WTC11 (cell line): Measurements from ENCODE around the gene CXorf65. TPM values are rescaled to one million over a fixed set of nuclear protein-coding genes. Genes with fewer than 3 reads are reported as not detected.

Experiments
- ATAC-seq: fragments of 200-7000 bp; cut with Tn5 transposase; 2 replicates; pipeline ENCODE4 v1.10.0; 2021; ENCODE audit warnings: mild to moderate bottlenecking, moderate library complexity
- CTCF ChIA-PET: fragments of 300-600 bp; sonication (Branson Sonifier 250); formaldehyde crosslinking; loops from one replicate; lab custom pipeline; 2021; ENCODE audit warnings: antibody characterized with exemption; lab: Charles Lee
- POLR2A ChIA-PET: fragments of 350-600 bp; sonication (Branson Sonifier 250); formaldehyde crosslinking; loops from one replicate; lab custom pipeline; 2021; ENCODE audit warnings: antibody characterized with exemption; lab: Charles Lee
- DNase-seq: peaks from one replicate; pipeline ENCODE4 v3.0.0; 2021; ENCODE audit warnings: low spot score
- H3K27ac Mint-ChIP-seq: 2 replicates; pipeline ENCODE4 v1.8.0; 2021; ENCODE audit warnings: mixed read lengths
- H3K27me3 Mint-ChIP-seq: 2 replicates; pipeline ENCODE4 v1.8.0; 2021; ENCODE audit warnings: low read depth, mild to moderate bottlenecking, moderate library complexity, mixed read lengths
- H3K36me3 Mint-ChIP-seq: 2 replicates; pipeline ENCODE4 v1.8.0; 2021; ENCODE audit warnings: mixed read lengths
- H3K4me1 Mint-ChIP-seq: 2 replicates; pipeline ENCODE4 v1.8.0; 2022; ENCODE audit warnings: mixed read lengths
- H3K4me3 Mint-ChIP-seq: 2 replicates; pipeline ENCODE4 v1.8.0; 2021; ENCODE audit warnings: mild to moderate bottlenecking, moderate library complexity, mixed read lengths
- H3K9me3 Mint-ChIP-seq: 2 replicates; pipeline ENCODE4 v1.8.0; 2021; ENCODE audit warnings: mixed read lengths
- CDX4 ChIP-seq: fragments of 250-450 bp; sonication (Bioruptor Pico); IDR thresholded peaks from 2 replicates; pipeline ENCODE4 v1.9.0; 2021; ENCODE audit warnings: moderate library complexity, mild to moderate bottlenecking, inconsistent platforms, borderline replicate concordance
- E2F1 ChIP-seq: sonication (generic); formaldehyde crosslinking; IDR thresholded peaks from 2 replicates; pipeline ENCODE4 v1.8.0; 2022; ENCODE audit warnings: mild to moderate bottlenecking, missing genetic modification reagents
- ELF4 ChIP-seq: sonication (generic); formaldehyde crosslinking; IDR thresholded peaks from 2 replicates; pipeline ENCODE4 v1.8.1; 2022; ENCODE audit warnings: low read depth, mild to moderate bottlenecking, moderate library complexity, missing genetic modification reagents
- GABPB1 ChIP-seq: sonication (generic); formaldehyde crosslinking; IDR thresholded peaks from 2 replicates; pipeline ENCODE4 v1.8.1; 2023; ENCODE audit warnings: mild to moderate bottlenecking, missing genetic modification reagents
- JAZF1 ChIP-seq: fragments of 250-450 bp; sonication (Bioruptor Pico); IDR thresholded peaks from 2 replicates; pipeline ENCODE4 v1.9.0; 2021; ENCODE audit warnings: moderate library complexity, mild to moderate bottlenecking, inconsistent platforms
- KAT7 ChIP-seq: sonication (generic); formaldehyde crosslinking; IDR thresholded peaks from 2 replicates; pipeline ENCODE4 v1.8.1; 2023; ENCODE audit warnings: missing genetic modification reagents, mild to moderate bottlenecking, borderline replicate concordance
- MXD4 ChIP-seq: fragments of 250-450 bp; sonication (Bioruptor Pico); IDR thresholded peaks from 2 replicates; pipeline ENCODE4 v1.8.0; 2021; ENCODE audit warnings: mild to moderate bottlenecking, moderate library complexity, borderline replicate concordance
- MYBL2 ChIP-seq: sonication (generic); formaldehyde crosslinking; IDR thresholded peaks from 2 replicates; pipeline ENCODE4 v1.8.1; 2023; ENCODE audit warnings: mild to moderate bottlenecking, moderate library complexity, missing genetic modification reagents
- PRRX2 ChIP-seq: fragments of 250-450 bp; sonication (Bioruptor Pico); IDR thresholded peaks from 2 replicates; pipeline ENCODE4 v1.8.0; 2021; ENCODE audit warnings: mild to moderate bottlenecking
- SMAD4 ChIP-seq: sonication (generic); formaldehyde crosslinking; IDR thresholded peaks from 2 replicates; pipeline ENCODE4 v1.8.0; 2022; ENCODE audit warnings: mild to moderate bottlenecking, missing genetic modification reagents
- SOX15 ChIP-seq: fragments of 250-450 bp; sonication (Bioruptor Pico); IDR thresholded peaks from 2 replicates; pipeline ENCODE4 v1.9.0; 2021; ENCODE audit warnings: mild to moderate bottlenecking
- TEAD1 ChIP-seq: sonication (generic); formaldehyde crosslinking; IDR thresholded peaks from 2 replicates; pipeline ENCODE4 v1.8.0; 2022; ENCODE audit warnings: mild to moderate bottlenecking, missing genetic modification reagents
- ZNF232 ChIP-seq: sonication (generic); formaldehyde crosslinking; IDR thresholded peaks from 2 replicates; pipeline ENCODE4 v1.8.0; 2022; ENCODE audit warnings: mild to moderate bottlenecking, missing genetic modification reagents
- ZNF317 ChIP-seq: sonication (generic); formaldehyde crosslinking; IDR thresholded peaks from 2 replicates; pipeline ENCODE4 v1.8.1; 2023; ENCODE audit warnings: low read depth, mild to moderate bottlenecking, moderate library complexity, missing genetic modification reagents, borderline replicate concordance
- ZNF416 ChIP-seq: fragments of 250-450 bp; sonication (Bioruptor Pico); IDR thresholded peaks from 2 replicates; pipeline ENCODE4 v1.9.0; 2021; ENCODE audit warnings: mild to moderate bottlenecking, inconsistent platforms
- ZNF423 ChIP-seq: fragments of 250-450 bp; sonication (Bioruptor Pico); IDR thresholded peaks from 2 replicates; pipeline ENCODE4 v2.1.2; 2022; ENCODE audit warnings: mild to moderate bottlenecking, moderate library complexity
- ZNF671 ChIP-seq: fragments of 250-450 bp; sonication (Bioruptor Pico); IDR thresholded peaks from 2 replicates; pipeline ENCODE4 v1.8.0; 2021; ENCODE audit warnings: mild to moderate bottlenecking
- total RNA-seq: library from RNA; stranded (reverse); gene quantifications from 3 replicates; pipeline ENCODE4 v1.2.3, GENCODE V29; 2021
- TF ChIP-seq, protein P1 (sequence below): sonication (generic); formaldehyde crosslinking; conservative IDR thresholded peaks from 2 replicates; pipeline ENCODE4 v1.8.1; 2023; ENCODE audit warnings: mild to moderate bottlenecking, low read depth, missing genetic modification reagents, moderate library complexity
- TF ChIP-seq, protein P2 (sequence below): sonication (generic); formaldehyde crosslinking; IDR thresholded peaks from 2 replicates; pipeline ENCODE4 v1.8.1; 2022; ENCODE audit warnings: mild to moderate bottlenecking, missing genetic modification reagents, moderate library complexity, borderline replicate concordance
- TF ChIP-seq, protein P3 (sequence below): sonication (generic); formaldehyde crosslinking; IDR thresholded peaks from 2 replicates; pipeline ENCODE4 v1.8.1; 2022; ENCODE audit warnings: low read depth, missing genetic modification reagents, borderline replicate concordance
- TF ChIP-seq, protein P4 (sequence below): sonication (generic); formaldehyde crosslinking; IDR thresholded peaks from 2 replicates; pipeline ENCODE4 v1.8.1; 2023; ENCODE audit warnings: mild to moderate bottlenecking, missing genetic modification reagents, borderline replicate concordance

Gene CXorf65
- total RNA-seq, 1 experiment from 2014 or later, result not detected

DNA sequence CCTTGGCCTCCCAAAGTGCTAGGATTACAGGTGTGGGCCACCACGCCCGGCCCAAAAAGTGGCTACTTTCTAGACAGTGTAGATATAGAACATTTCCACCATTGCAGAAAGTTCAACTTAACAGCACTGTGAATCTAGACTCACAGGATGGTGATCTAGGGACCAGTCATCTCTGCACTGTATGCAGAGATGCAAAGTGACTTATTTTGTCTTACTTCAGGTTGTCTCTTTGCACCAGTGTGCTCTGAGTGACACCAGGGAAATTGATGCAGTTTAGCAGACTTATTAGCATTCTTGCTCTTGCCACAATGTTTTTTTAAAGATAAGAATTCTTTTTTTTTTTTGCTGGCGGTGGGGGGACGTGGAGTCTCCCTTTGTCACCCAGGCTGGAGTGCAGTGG is 23.7 kb downstream of the CXorf65 start:
- Mint-ChIP-seq H3K4me1 (peaks cover 3% of the 10 kb centered on the region; the same call in 1 of the 2 replicates), H3K9me3 (no peaks in the 10 kb centered on the region), H3K27ac (no peak overlapping the region), H3K4me3 (no peak overlapping the region), H3K27me3 (no peaks in the 10 kb centered on the region; the same call in 1 of the 2 replicates), H3K36me3 (no peaks in the 10 kb centered on the region)
- TF ChIP-seq, protein P1, sequence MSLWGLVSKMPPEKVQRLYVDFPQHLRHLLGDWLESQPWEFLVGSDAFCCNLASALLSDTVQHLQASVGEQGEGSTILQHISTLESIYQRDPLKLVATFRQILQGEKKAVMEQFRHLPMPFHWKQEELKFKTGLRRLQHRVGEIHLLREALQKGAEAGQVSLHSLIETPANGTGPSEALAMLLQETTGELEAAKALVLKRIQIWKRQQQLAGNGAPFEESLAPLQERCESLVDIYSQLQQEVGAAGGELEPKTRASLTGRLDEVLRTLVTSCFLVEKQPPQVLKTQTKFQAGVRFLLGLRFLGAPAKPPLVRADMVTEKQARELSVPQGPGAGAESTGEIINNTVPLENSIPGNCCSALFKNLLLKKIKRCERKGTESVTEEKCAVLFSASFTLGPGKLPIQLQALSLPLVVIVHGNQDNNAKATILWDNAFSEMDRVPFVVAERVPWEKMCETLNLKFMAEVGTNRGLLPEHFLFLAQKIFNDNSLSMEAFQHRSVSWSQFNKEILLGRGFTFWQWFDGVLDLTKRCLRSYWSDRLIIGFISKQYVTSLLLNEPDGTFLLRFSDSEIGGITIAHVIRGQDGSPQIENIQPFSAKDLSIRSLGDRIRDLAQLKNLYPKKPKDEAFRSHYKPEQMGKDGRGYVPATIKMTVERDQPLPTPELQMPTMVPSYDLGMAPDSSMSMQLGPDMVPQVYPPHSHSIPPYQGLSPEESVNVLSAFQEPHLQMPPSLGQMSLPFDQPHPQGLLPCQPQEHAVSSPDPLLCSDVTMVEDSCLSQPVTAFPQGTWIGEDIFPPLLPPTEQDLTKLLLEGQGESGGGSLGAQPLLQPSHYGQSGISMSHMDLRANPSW (CRISPR knock-in tag), result no peak
- no peak for TF ChIP-seq CDX4
- TF ChIP-seq E2F1, result no peak
- no peak for TF ChIP-seq JAZF1
- TF ChIP-seq, protein P2, sequence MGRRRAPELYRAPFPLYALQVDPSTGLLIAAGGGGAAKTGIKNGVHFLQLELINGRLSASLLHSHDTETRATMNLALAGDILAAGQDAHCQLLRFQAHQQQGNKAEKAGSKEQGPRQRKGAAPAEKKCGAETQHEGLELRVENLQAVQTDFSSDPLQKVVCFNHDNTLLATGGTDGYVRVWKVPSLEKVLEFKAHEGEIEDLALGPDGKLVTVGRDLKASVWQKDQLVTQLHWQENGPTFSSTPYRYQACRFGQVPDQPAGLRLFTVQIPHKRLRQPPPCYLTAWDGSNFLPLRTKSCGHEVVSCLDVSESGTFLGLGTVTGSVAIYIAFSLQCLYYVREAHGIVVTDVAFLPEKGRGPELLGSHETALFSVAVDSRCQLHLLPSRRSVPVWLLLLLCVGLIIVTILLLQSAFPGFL (CRISPR knock-in tag), result no peak
- no peak for TF ChIP-seq GABPB1 (CRISPR knock-in tag)
- no peak for TF ChIP-seq KAT7 (CRISPR knock-in tag)
- TF ChIP-seq ZNF232, result no peak
- TF ChIP-seq ZNF671 (CRISPR knock-in tag), result no peak
- no peak for TF ChIP-seq SOX15
- TF ChIP-seq ZNF317 (CRISPR knock-in tag), result no peak
- TF ChIP-seq ZNF423 (CRISPR knock-in tag), result no peak
- TF ChIP-seq TEAD1, result no peak
- TF ChIP-seq SMAD4 (CRISPR knock-in tag), result no peak
- no peak for TF ChIP-seq PRRX2
- no peak for DNase-seq
- CTCF ChIA-PET, result no interaction called here
- POLR2A ChIA-PET, result no interaction called here
- ATAC-seq, result no peak

GRCh38 chrX:71082124-71082647 is 24.4 kb downstream of the CXorf65 start:
- no peak for ATAC-seq
- no peak for DNase-seq
- Mint-ChIP-seq H3K4me3 (no peak overlapping the region), H3K9me3 (no peaks in the 10 kb centered on the region), H3K27me3 (no peaks in the 10 kb centered on the region; the same call in 1 of the 2 replicates), H3K36me3 (no peaks in the 10 kb centered on the region), H3K4me1 (peaks cover 3% of the 10 kb centered on the region; the same call in 1 of the 2 replicates), H3K27ac (no peak overlapping the region)
- CTCF ChIA-PET, result no interaction called here
- POLR2A ChIA-PET, result no interaction called here
- TF ChIP-seq MYBL2 (CRISPR knock-in tag), result no peak
- TF ChIP-seq ELF4 (CRISPR knock-in tag), result no peak
- TF ChIP-seq, protein P3, sequence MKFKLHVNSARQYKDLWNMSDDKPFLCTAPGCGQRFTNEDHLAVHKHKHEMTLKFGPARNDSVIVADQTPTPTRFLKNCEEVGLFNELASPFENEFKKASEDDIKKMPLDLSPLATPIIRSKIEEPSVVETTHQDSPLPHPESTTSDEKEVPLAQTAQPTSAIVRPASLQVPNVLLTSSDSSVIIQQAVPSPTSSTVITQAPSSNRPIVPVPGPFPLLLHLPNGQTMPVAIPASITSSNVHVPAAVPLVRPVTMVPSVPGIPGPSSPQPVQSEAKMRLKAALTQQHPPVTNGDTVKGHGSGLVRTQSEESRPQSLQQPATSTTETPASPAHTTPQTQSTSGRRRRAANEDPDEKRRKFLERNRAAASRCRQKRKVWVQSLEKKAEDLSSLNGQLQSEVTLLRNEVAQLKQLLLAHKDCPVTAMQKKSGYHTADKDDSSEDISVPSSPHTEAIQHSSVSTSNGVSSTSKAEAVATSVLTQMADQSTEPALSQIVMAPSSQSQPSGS, result no peak
- TF ChIP-seq MXD4 (CRISPR knock-in tag), result no peak
- TF ChIP-seq ZNF416 (CRISPR knock-in tag), result no peak
- no peak for TF ChIP-seq ZNF423 (CRISPR knock-in tag)
- TF ChIP-seq, protein P4, sequence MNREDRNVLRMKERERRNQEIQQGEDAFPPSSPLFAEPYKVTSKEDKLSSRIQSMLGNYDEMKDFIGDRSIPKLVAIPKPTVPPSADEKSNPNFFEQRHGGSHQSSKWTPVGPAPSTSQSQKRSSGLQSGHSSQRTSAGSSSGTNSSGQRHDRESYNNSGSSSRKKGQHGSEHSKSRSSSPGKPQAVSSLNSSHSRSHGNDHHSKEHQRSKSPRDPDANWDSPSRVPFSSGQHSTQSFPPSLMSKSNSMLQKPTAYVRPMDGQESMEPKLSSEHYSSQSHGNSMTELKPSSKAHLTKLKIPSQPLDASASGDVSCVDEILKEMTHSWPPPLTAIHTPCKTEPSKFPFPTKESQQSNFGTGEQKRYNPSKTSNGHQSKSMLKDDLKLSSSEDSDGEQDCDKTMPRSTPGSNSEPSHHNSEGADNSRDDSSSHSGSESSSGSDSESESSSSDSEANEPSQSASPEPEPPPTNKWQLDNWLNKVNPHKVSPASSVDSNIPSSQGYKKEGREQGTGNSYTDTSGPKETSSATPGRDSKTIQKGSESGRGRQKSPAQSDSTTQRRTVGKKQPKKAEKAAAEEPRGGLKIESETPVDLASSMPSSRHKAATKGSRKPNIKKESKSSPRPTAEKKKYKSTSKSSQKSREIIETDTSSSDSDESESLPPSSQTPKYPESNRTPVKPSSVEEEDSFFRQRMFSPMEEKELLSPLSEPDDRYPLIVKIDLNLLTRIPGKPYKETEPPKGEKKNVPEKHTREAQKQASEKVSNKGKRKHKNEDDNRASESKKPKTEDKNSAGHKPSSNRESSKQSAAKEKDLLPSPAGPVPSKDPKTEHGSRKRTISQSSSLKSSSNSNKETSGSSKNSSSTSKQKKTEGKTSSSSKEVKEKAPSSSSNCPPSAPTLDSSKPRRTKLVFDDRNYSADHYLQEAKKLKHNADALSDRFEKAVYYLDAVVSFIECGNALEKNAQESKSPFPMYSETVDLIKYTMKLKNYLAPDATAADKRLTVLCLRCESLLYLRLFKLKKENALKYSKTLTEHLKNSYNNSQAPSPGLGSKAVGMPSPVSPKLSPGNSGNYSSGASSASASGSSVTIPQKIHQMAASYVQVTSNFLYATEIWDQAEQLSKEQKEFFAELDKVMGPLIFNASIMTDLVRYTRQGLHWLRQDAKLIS (CRISPR knock-in tag), result no peak
